ENCODE data around the gene ASGR2. TPM values are rescaled to one million over a fixed set of nuclear protein-coding genes. Genes with fewer than 3 reads are reported as not detected.
"Not testable (repeated sequence)": the region's sequence is repeated elsewhere in the genome, so short reads cannot be mapped to it uniquely, and the experiment has no call there.

The ASGR2 gene, protein sequence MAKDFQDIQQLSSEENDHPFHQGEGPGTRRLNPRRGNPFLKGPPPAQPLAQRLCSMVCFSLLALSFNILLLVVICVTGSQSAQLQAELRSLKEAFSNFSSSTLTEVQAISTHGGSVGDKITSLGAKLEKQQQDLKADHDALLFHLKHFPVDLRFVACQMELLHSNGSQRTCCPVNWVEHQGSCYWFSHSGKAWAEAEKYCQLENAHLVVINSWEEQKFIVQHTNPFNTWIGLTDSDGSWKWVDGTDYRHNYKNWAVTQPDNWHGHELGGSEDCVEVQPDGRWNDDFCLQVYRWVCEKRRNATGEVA
- total RNA-seq (2014; rRNA removed) (not detected in 2 replicates), Bru-seq, nascent RNA (not detected), BruChase-seq, experiment 1, labeled RNA remaining after a 6-hour chase (not detected), BruChase-seq, experiment 2, labeled RNA remaining after a 2-hour chase (not detected)
- long read RNA-seq: 0 reads

DNA sequence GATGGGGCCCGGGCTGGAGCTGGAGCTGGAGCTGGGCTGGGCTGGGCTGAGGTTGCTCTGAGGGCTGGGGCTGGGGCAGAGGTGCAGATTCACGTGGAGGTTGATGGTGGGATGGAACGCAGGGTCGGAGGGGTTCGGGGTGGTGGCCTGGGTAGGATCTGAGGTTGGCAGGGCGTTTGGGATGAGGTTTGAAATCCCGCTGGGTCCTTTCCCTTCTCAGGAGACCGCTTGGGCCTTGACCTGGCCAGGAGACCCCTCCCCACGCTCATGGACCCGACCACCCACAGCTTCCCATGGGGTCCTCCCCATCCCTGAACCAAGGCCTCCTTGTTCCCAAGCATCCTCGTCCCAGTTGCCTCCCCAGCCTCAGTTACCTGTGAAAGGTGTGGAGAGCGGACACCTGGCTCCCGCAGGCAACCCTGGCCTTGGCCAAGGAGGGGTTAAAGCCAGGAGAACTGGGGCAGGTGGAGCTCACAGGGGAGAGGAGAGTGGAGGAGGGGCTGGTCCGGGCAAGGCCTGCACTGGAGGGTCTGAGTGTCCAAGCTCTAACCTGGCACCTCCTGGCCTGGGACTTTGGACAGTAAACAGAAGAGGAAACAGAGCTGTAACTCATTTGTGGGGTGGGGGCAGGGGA, at the start of gene ASGR2:
ASGR2 (minus strand) TSS at position 582 of the 634 bp plus-strand sequence. CDS start 582 bp downstream, outside the sequence.
- ChIA-PET POLR2A (ENCODE audit: unreplicated experiment) (no interaction called here), CTCF (no interaction called here)
- Histone ChIP-seq H3K36me3 (ENCODE audit: low read depth, low read length) (no peaks in the 10 kb centered on the region), H4K20me1 (ENCODE audit: low read length) (no peaks in the 10 kb centered on the region), H3K27me3 (ENCODE audit: low read length) (no peaks in the 10 kb centered on the region), H3K9ac (ENCODE audit: low read length) (no peak within 1 kb of the TSS), H3K9me2 (replicated peaks; ENCODE audit: low read length) (no peaks in the 10 kb centered on the region), H3K27ac (ENCODE audit: low read length) (no peak within 1 kb of the TSS), H3K4me1 (ENCODE audit: insufficient read depth, low read length) (no peaks in the 10 kb centered on the region), H3K9me3 (ENCODE audit: low read length) (no peaks in the 10 kb centered on the region), H3K79me2 (ENCODE audit: low read length) (no peaks in the 10 kb centered on the region), H2AFZ (ENCODE audit: low read length) (no peak within 1 kb of the TSS), H3K4me2 (ENCODE audit: low read length) (no peak within 1 kb of the TSS), H3F3A (ENCODE audit: low read length, unreplicated experiment) (no peaks in the 10 kb centered on the region), H3K4me3 (ENCODE audit: low read length) (no peak within 1 kb of the TSS)
- intact Hi-C loops (cut with micrococcal nuclease): no loop called here
- no TSS peak for BruUV-seq (replicated peaks)
- no peak for ATAC-seq
- no peak for TF ChIP-seq EZH2 (IDR thresholded peaks at IDR 0.05; ENCODE audit: low read length, unreplicated experiment)
- no peak for TF ChIP-seq EZH2phosphoT487 (IDR thresholded peaks at IDR 0.05; ENCODE audit: borderline replicate concordance, low read length)
- TF ChIP-seq, protein P1, sequence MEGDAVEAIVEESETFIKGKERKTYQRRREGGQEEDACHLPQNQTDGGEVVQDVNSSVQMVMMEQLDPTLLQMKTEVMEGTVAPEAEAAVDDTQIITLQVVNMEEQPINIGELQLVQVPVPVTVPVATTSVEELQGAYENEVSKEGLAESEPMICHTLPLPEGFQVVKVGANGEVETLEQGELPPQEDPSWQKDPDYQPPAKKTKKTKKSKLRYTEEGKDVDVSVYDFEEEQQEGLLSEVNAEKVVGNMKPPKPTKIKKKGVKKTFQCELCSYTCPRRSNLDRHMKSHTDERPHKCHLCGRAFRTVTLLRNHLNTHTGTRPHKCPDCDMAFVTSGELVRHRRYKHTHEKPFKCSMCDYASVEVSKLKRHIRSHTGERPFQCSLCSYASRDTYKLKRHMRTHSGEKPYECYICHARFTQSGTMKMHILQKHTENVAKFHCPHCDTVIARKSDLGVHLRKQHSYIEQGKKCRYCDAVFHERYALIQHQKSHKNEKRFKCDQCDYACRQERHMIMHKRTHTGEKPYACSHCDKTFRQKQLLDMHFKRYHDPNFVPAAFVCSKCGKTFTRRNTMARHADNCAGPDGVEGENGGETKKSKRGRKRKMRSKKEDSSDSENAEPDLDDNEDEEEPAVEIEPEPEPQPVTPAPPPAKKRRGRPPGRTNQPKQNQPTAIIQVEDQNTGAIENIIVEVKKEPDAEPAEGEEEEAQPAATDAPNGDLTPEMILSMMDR (conservative IDR thresholded peaks at IDR 0.05; ENCODE audit: low read depth, low read length): no peak
- no peak for DNase-seq

DNA sequence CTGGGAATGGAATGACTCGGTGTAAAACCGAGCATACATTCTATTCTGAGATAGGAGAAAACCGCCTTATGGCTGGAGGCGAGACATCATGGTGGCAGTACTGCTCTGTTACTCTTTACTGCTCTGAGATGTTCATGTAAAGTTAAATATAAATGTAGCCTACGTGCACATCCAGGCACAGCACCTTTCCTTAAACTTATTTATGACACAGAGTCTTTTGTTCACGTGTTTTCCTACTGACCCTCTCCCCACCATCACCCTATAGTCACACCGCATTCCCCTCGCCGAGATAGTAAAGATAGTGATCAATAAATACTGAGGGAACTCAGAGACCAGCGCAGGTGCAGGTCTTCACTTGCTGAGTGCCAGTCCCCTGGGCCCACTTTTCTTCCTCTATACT, 44.9 kb upstream of the ASGR2 start:
- ATAC-seq; H2AFZ ChIP-seq (ENCODE audit: low read length); H3K9ac ChIP-seq (ENCODE audit: low read length); H4K20me1 ChIP-seq (ENCODE audit: low read length); H3K36me3 ChIP-seq (ENCODE audit: low read depth, low read length); H3K4me1 ChIP-seq (ENCODE audit: insufficient read depth, low read length); BruUV-seq (replicated peaks); H3K9me3 ChIP-seq (ENCODE audit: low read length); H3K4me3 ChIP-seq (ENCODE audit: low read length); POLR2A ChIA-PET (ENCODE audit: unreplicated experiment); H3K4me2 ChIP-seq (ENCODE audit: low read length); H3K79me2 ChIP-seq (ENCODE audit: low read length); H3K9me2 ChIP-seq (replicated peaks; ENCODE audit: low read length); H3K27me3 ChIP-seq (ENCODE audit: low read length); intact Hi-C loops (cut with micrococcal nuclease); H3K27ac ChIP-seq (ENCODE audit: low read length); DNase-seq; H3F3A ChIP-seq (ENCODE audit: low read length, unreplicated experiment): not testable (repeated sequence)
- CTCF ChIA-PET: interaction anchor here (0.7 kb wide), 1 partner anchor 29 kb away, joined by 3 read pairs; no protein-coding TSS in a partner anchor

GRCh38 chr17:7158424-7158823, 43.8 kb upstream of the ASGR2 start:
- CTCF ChIA-PET: interaction anchor here (0.9 kb wide), 1 partner anchor 113 kb away, joined by 3 read pairs; no protein-coding TSS in a partner anchor
- H3K4me3 ChIP-seq (ENCODE audit: low read length); H3K4me1 ChIP-seq (ENCODE audit: insufficient read depth, low read length); H3K4me2 ChIP-seq (ENCODE audit: low read length); H3K36me3 ChIP-seq (ENCODE audit: low read depth, low read length); H2AFZ ChIP-seq (ENCODE audit: low read length); H3K9me2 ChIP-seq (replicated peaks; ENCODE audit: low read length); H3K79me2 ChIP-seq (ENCODE audit: low read length); POLR2A ChIA-PET (ENCODE audit: unreplicated experiment); H3K9ac ChIP-seq (ENCODE audit: low read length); BruUV-seq (replicated peaks); DNase-seq; H3K27ac ChIP-seq (ENCODE audit: low read length); H3K27me3 ChIP-seq (ENCODE audit: low read length); H4K20me1 ChIP-seq (ENCODE audit: low read length); H3K9me3 ChIP-seq (ENCODE audit: low read length); ATAC-seq; H3F3A ChIP-seq (ENCODE audit: low read length, unreplicated experiment); intact Hi-C loops (cut with micrococcal nuclease): not testable (repeated sequence)

Data from PC-3 (cell line).